DOHH2 (cell line): Measurements from ENCODE around the gene PHF11.
A peak's percentile ranks its signal among the peaks of the same experiment; 100 is the strongest.

Experiments used
- H3F3A ChIP-seq: fragments of 200-600 bp; sonication (generic), shearing (Covaris generic); 2 replicates; pipeline ENCODE4 v1.6.0; 2016; ENCODE audit warnings: antibody characterized with exemption, mild to moderate bottlenecking; ENCODE audit not compliant: control insufficient read depth, insufficient read depth
- H3K27ac ChIP-seq: fragments of 200-600 bp; sonication (generic); 2 replicates; pipeline ENCODE4 v1.5.1; 2014; ENCODE audit warnings: low read depth, mild to moderate bottlenecking, low read length, moderate library complexity
- H3K27me3 ChIP-seq: fragments of 200-600 bp; sonication (generic); 2 replicates; pipeline ENCODE4 v1.6.1; 2014; ENCODE audit warnings: mild to moderate bottlenecking, low read length, mixed read lengths; ENCODE audit not compliant: control insufficient read depth
- H3K36me3 ChIP-seq: fragments of 200-600 bp; sonication (generic); 2 replicates; pipeline ENCODE4 v1.6.1; 2014; ENCODE audit warnings: mild to moderate bottlenecking, low read length, moderate library complexity, mixed read lengths; ENCODE audit not compliant: control insufficient read depth
- H3K4me1 ChIP-seq: fragments of 200-600 bp; sonication (generic); 2 replicates; pipeline ENCODE4 v1.6.1; 2014; ENCODE audit warnings: mild to moderate bottlenecking, low read length, mixed read lengths; ENCODE audit not compliant: control insufficient read depth
- H3K4me2 ChIP-seq: fragments of 200-600 bp; sonication (generic); 2 replicates; pipeline ENCODE4 v1.6.0; 2014; ENCODE audit warnings: mild to moderate bottlenecking, low read length, moderate library complexity
- H3K4me3 ChIP-seq: fragments of 200-600 bp; sonication (generic); 2 replicates; pipeline ENCODE4 v1.5.1; 2014; ENCODE audit warnings: mild to moderate bottlenecking, low read length, mixed read lengths
- H3K79me2 ChIP-seq: fragments of 200-600 bp; sonication (generic); 2 replicates; pipeline ENCODE4 v1.6.1; 2014; ENCODE audit warnings: mild to moderate bottlenecking, low read length, mixed read lengths; ENCODE audit not compliant: control insufficient read depth
- H3K9me2 ChIP-seq: fragments of 200-600 bp; sonication (generic); replicated peaks from 2 replicates; pipeline ENCODE4 v1.6.1; 2014; ENCODE audit warnings: mild to moderate bottlenecking, low read length, mixed read lengths; ENCODE audit not compliant: control insufficient read depth
- H3K9me3 ChIP-seq: fragments of 200-600 bp; sonication (generic); 2 replicates; pipeline ENCODE4 v1.6.1; 2014; ENCODE audit warnings: antibody characterized with exemption, low read length, mixed read lengths; ENCODE audit not compliant: control insufficient read depth, insufficient read depth
- H4K20me1 ChIP-seq: fragments of 200-600 bp; sonication (generic); 2 replicates; pipeline ENCODE4 v1.6.0; 2014; ENCODE audit warnings: low read depth, mild to moderate bottlenecking, antibody characterized with exemption, low read length, moderate library complexity; ENCODE audit not compliant: control insufficient read depth, insufficient read depth
- EZH2phosphoT487 ChIP-seq: fragments of 200-600 bp; sonication (generic); IDR thresholded peaks from 2 replicates; pipeline ENCODE4 v1.6.1; 2017; ENCODE audit warnings: borderline replicate concordance, mild to moderate bottlenecking, antibody characterized with exemption, low read length, moderate library complexity, mixed read lengths
- TF ChIP-seq, protein P1 (sequence below): fragments of 200-600 bp; sonication (generic); IDR thresholded peaks from one replicate; pipeline ENCODE4 v1.5.1; 2014; ENCODE audit warnings: antibody characterized with exemption, mild to moderate bottlenecking, low read depth, low read length; ENCODE audit not compliant: poor library complexity, severe bottlenecking

PHF11 gene

DNA sequence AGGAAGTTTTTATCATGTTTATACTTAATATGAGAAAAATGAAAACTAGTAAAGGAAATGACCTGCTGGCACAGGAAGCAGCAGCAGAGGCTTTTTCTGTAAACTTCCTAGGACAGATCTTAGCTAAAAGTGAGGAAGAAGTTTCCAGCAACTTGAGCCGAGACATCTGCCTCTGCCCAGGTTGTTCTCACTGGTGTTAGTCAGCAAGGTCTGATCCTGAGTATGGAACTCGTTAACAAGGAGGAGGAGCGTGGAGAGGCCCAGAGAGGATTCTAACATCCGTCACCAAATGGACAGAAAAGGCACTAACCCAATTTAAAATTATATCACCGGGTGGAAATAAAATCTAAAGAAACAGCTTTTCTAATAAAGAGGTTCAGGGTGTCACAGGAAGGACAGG lies 43.6 kb downstream of the PHF11 start:
- Histone ChIP-seq H3K27me3 (no peaks in the 10 kb centered on the region), H3K9me2 (no peaks in the 10 kb centered on the region), H3K9me3 (no peaks in the 10 kb centered on the region), H3K27ac (peak overlapping the region; percentile 49), H3K4me1 (peaks cover 43% of the 10 kb centered on the region), H3K4me2 (peak overlapping the region; percentile 42), H3K4me3 (peak overlapping the region; percentile 19; the same call in 1 of the 2 replicates), H4K20me1 (no peaks in the 10 kb centered on the region), H3K36me3 (peaks cover 49% of the 10 kb centered on the region), H3K79me2 (no peaks in the 10 kb centered on the region), H3F3A (peaks cover 3% of the 10 kb centered on the region; the same call in 1 of the 2 replicates)
- no peak for TF ChIP-seq EZH2phosphoT487
- TF ChIP-seq, protein P1, sequence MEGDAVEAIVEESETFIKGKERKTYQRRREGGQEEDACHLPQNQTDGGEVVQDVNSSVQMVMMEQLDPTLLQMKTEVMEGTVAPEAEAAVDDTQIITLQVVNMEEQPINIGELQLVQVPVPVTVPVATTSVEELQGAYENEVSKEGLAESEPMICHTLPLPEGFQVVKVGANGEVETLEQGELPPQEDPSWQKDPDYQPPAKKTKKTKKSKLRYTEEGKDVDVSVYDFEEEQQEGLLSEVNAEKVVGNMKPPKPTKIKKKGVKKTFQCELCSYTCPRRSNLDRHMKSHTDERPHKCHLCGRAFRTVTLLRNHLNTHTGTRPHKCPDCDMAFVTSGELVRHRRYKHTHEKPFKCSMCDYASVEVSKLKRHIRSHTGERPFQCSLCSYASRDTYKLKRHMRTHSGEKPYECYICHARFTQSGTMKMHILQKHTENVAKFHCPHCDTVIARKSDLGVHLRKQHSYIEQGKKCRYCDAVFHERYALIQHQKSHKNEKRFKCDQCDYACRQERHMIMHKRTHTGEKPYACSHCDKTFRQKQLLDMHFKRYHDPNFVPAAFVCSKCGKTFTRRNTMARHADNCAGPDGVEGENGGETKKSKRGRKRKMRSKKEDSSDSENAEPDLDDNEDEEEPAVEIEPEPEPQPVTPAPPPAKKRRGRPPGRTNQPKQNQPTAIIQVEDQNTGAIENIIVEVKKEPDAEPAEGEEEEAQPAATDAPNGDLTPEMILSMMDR: no peak

DNA sequence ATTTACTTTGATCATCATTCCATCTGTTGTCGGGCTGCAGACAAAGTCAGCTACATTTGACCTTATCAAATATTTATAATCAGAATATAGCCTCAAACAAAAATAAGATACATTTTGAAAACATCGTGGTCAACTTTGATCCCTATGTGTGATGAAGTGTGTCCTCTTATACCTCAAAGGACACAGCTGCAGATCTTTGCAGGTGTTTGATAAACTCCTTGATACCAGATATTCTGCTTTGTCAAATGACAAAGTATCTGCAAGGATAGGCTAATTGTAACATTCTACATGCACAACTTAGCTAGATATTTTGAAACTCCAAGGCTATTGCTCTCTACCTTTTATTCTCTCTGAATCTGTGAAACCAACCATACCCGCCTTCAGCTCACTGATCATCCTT lies 44.0 kb downstream of the PHF11 start:
- Histone ChIP-seq H3K9me3 (no peaks in the 10 kb centered on the region), H3K27me3 (no peaks in the 10 kb centered on the region), H3K9me2 (no peaks in the 10 kb centered on the region), H3K79me2 (no peaks in the 10 kb centered on the region), H3K4me2 (peak overlapping the region; percentile 42), H3K4me1 (peaks cover 41% of the 10 kb centered on the region), H3K4me3 (peak overlapping the region; percentile 19), H3F3A (peaks cover 3% of the 10 kb centered on the region; the same call in 1 of the 2 replicates), H4K20me1 (no peaks in the 10 kb centered on the region), H3K27ac (peak overlapping the region; percentile 49), H3K36me3 (peaks cover 51% of the 10 kb centered on the region)
- TF ChIP-seq EZH2phosphoT487: no peak
- TF ChIP-seq, protein P1: no peak

DNA sequence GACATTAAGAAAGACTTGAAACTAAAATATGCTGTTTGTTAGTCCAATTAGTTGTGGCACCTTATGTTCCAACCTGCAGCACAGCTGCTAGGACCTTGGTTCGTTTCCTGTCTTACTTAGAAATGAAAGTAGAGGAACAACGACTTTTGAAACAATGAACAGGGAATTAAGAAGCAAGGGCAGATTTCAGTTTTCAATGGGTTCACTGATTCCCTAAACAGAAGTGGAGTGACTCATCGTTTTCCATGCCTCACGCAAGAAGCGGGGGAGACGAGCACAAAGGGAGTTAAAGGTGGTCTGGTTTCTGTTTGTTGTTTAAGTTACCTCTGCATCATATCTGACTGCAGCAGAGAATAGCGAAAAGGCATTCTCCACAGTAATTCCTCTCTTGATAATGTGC lies 44.8 kb downstream of the PHF11 start:
- H3K27ac ChIP-seq: peak overlapping the region; percentile 49

More for the DNA sequence above, 44.8 kb downstream of the PHF11 start:
- Histone ChIP-seq H3F3A (peaks cover 3% of the 10 kb centered on the region; the same call in 1 of the 2 replicates), H3K4me3 (peak overlapping the region; percentile 19), H3K9me2 (no peaks in the 10 kb centered on the region), H3K4me1 (peaks cover 41% of the 10 kb centered on the region), H3K9me3 (no peaks in the 10 kb centered on the region), H3K79me2 (no peaks in the 10 kb centered on the region), H4K20me1 (no peaks in the 10 kb centered on the region), H3K4me2 (peak overlapping the region; percentile 42), H3K27me3 (no peaks in the 10 kb centered on the region), H3K36me3 (peaks cover 53% of the 10 kb centered on the region)
- TF ChIP-seq EZH2phosphoT487: no peak
- TF ChIP-seq, protein P1: no peak
